DOHH2 (cell line): ENCODE data around the gene GDAP1L1.

Experiments
- CTCF ChIP-seq: fragments of 200-600 bp; sonication (generic); IDR thresholded peaks from one replicate; pipeline ENCODE4 v1.5.1; 2014; ENCODE audit warnings: antibody characterized with exemption, mild to moderate bottlenecking, low read depth, low read length; ENCODE audit not compliant: poor library complexity, severe bottlenecking
- EZH2phosphoT487 ChIP-seq: fragments of 200-600 bp; sonication (generic); IDR thresholded peaks from 2 replicates; pipeline ENCODE4 v1.6.1; 2017; ENCODE audit warnings: borderline replicate concordance, mild to moderate bottlenecking, antibody characterized with exemption, low read length, moderate library complexity, mixed read lengths

- TF ChIP-seq CTCF (no peak), EZH2phosphoT487 (no peak)
Observed at GRCh38 chr20:44304383-44304782, 57.3 kb downstream of the GDAP1L1 start.
